H1 (cell line): Measurements from ENCODE around the gene VPS13D. TPM values are rescaled to one million over a fixed set of nuclear protein-coding genes. Genes with fewer than 3 reads are reported as not detected.

Source experiments
- CTCF ChIA-PET: fragments of 300-600 bp; sonication (Branson Sonifier 250); formaldehyde crosslinking; loops from one replicate; lab custom pipeline; 2021; ENCODE audit not compliant: partially characterized antibody; lab: Charles Lee
- POLR2A ChIA-PET: fragments of 300-600 bp; sonication (Branson Sonifier 250); formaldehyde crosslinking; loops from one replicate; lab custom pipeline; 2021; ENCODE audit warnings: inconsistent platforms; ENCODE audit not compliant: partially characterized antibody; lab: Charles Lee
- DNase-seq, 2 experiments: peaks; one replicate each; pipeline versions ENCODE4 v3.0.0 to v3.0.0-alpha.2; 2010 to 2022; ENCODE audit warnings: low spot score in 2 of 2, low read depth in 1 of 2, mixed read lengths in 1 of 2
- FAIRE-seq: peaks from 2 replicates; lab custom pipeline; 2011; peaks lifted over from hg19 to GRCh38; lab: Jason Lieb, UNC
- H2AFZ ChIP-seq: 2 replicates; pipeline ENCODE4 v1.8.1; 2012; ENCODE audit warnings: low read length, inconsistent platforms
- H2AK5ac ChIP-seq: 2 replicates; pipeline ENCODE4 v1.6.1; 2013; ENCODE audit warnings: low read depth, low read length
- H2BK120ac ChIP-seq: replicated peaks from 2 replicates; pipeline ENCODE3; 2013; ENCODE audit warnings: low read depth, low read length, inconsistent platforms
- H2BK12ac ChIP-seq: 2 replicates; pipeline ENCODE4 v1.6.1; 2013; ENCODE audit warnings: low read depth, low read length
- H2BK15ac ChIP-seq: 2 replicates; pipeline ENCODE4 v1.6.1; 2013; ENCODE audit warnings: low read length
- H2BK20ac ChIP-seq: 2 replicates; pipeline ENCODE4 v1.6.1; 2013; ENCODE audit warnings: low read length
- H2BK5ac ChIP-seq: 2 replicates; pipeline ENCODE4 v1.6.1; 2013; ENCODE audit warnings: low read depth, low read length
- H3K14ac ChIP-seq: 2 replicates; pipeline ENCODE4 v1.6.1; 2013; ENCODE audit warnings: inconsistent platforms; ENCODE audit not compliant: insufficient read length
- H3K18ac ChIP-seq: 2 replicates; pipeline ENCODE4 v1.6.1; 2013; ENCODE audit warnings: low read length; ENCODE audit errors: extremely low read depth
- H3K23ac ChIP-seq: 2 replicates; pipeline ENCODE4 v1.6.1; 2013; ENCODE audit warnings: inconsistent platforms; ENCODE audit not compliant: insufficient read length
- H3K23me2 ChIP-seq: 2 replicates; pipeline ENCODE4 v1.6.1; 2013; ENCODE audit warnings: low read depth, low read length
- H3K27ac ChIP-seq: 2 replicates; pipeline ENCODE4 v1.6.1; 2011; ENCODE audit warnings: low read depth, low read length, inconsistent platforms
- H3K27me3 ChIP-seq, 4 experiments: replicated peaks in 1 of 4; 1 replicate in 1 of 4; 2 replicates in 3 of 4; pipeline versions ENCODE4 v1.6.1 to v1.8.1; 2011 to 2013; ENCODE audit warnings: low read length in 3 of 4, mild to moderate bottlenecking in 3 of 4, inconsistent platforms in 2 of 4, mixed read lengths in 2 of 4, moderate library complexity in 1 of 4; ENCODE audit not compliant: control insufficient read depth in 3 of 4, insufficient read depth in 3 of 4; ENCODE audit errors: extremely low read depth in 1 of 4
- H3K36me3 ChIP-seq, 4 experiments: 2 replicates each; pipeline versions ENCODE4 v1.6.1 to v1.8.1; 2011 to 2013; ENCODE audit warnings: mild to moderate bottlenecking in 4 of 4, low read length in 3 of 4, moderate library complexity in 2 of 4, control low read depth in 1 of 4, inconsistent platforms in 1 of 4; ENCODE audit not compliant: insufficient read depth in 4 of 4, control insufficient read depth in 2 of 4
- H3K4ac ChIP-seq: replicated peaks from 2 replicates; pipeline ENCODE3; 2013; ENCODE audit warnings: low read length, low read depth, mixed read lengths, inconsistent platforms; ENCODE audit not compliant: insufficient read length
- H3K4me1 ChIP-seq, 4 experiments: replicated peaks in 1 of 4; 1 replicate in 1 of 4; 2 replicates in 3 of 4; pipeline versions ENCODE4 v1.6.1 to v1.8.1; 2011 to 2013; ENCODE audit warnings: low read length in 3 of 4, inconsistent platforms in 2 of 4, mixed read lengths in 1 of 4; ENCODE audit not compliant: insufficient read depth in 4 of 4, control insufficient read depth in 3 of 4
- H3K4me2 ChIP-seq, 2 experiments: 2 replicates each; pipeline versions ENCODE4 v1.6.1 to v1.8.1; 2011 to 2013; ENCODE audit warnings: low read depth in 2 of 2, low read length in 2 of 2, control low read depth in 1 of 2, inconsistent platforms in 1 of 2, mild to moderate bottlenecking in 1 of 2; ENCODE audit not compliant: insufficient read depth in 1 of 2
- H3K4me3 ChIP-seq, 4 experiments: fragments of 200-600, 300-600 bp in 1 of 4; sonication (generic), shearing (Covaris generic), sonication (Bioruptor Twin) in 1 of 4; 2 replicates each; pipeline versions ENCODE4 v1.5.1 to v1.8.1; 2011 to 2016; ENCODE audit warnings: low read length in 4 of 4, low read depth in 3 of 4, control low read depth in 2 of 4, inconsistent platforms in 2 of 4, mild to moderate bottlenecking in 2 of 4, mixed read lengths in 1 of 4, moderate library complexity in 1 of 4; ENCODE audit not compliant: insufficient read depth in 2 of 4; ENCODE audit errors: extremely low read depth in 1 of 4
- H3K56ac ChIP-seq: replicated peaks from 2 replicates; pipeline ENCODE3; 2013; ENCODE audit warnings: low read depth, mild to moderate bottlenecking, mixed read lengths, low read length, inconsistent platforms; ENCODE audit not compliant: insufficient read length
- H3K79me1 ChIP-seq: 2 replicates; pipeline ENCODE4 v1.6.1; 2013; ENCODE audit warnings: low read depth, low read length, control low read depth
- H3K79me2 ChIP-seq, 2 experiments: 2 replicates each; pipeline versions ENCODE4 v1.6.1 to v1.8.1; 2012 to 2013; ENCODE audit warnings: low read length in 2 of 2, mild to moderate bottlenecking in 2 of 2, inconsistent platforms in 1 of 2; ENCODE audit not compliant: insufficient read depth in 2 of 2, control insufficient read depth in 1 of 2
- H3K9ac ChIP-seq, 4 experiments: replicated peaks in 1 of 4; 1 replicate in 1 of 4; 2 replicates in 3 of 4; pipeline versions ENCODE4 v1.6.1 to v1.8.1; 2011 to 2013; ENCODE audit warnings: low read depth in 3 of 4, low read length in 3 of 4, control low read depth in 2 of 4, mild to moderate bottlenecking in 2 of 4, moderate library complexity in 2 of 4, inconsistent platforms in 1 of 4; ENCODE audit errors: extremely low read depth in 1 of 4
- H3K9me3 ChIP-seq, 2 experiments: 2 replicates each; pipeline versions ENCODE4 v1.6.1 to v1.8.1; 2012 to 2013; ENCODE audit warnings: mild to moderate bottlenecking in 2 of 2, moderate library complexity in 2 of 2, control low read depth in 1 of 2, inconsistent platforms in 1 of 2, low read depth in 1 of 2, low read length in 1 of 2, mixed read lengths in 1 of 2; ENCODE audit not compliant: insufficient read depth in 2 of 2
- H4K20me1 ChIP-seq, 2 experiments: replicated peaks in 1 of 2; 2 replicates each; pipeline versions ENCODE3 to v1.8.1; 2011 to 2013; ENCODE audit warnings: inconsistent platforms in 2 of 2, low read length in 2 of 2, mild to moderate bottlenecking in 1 of 2; ENCODE audit not compliant: insufficient read depth in 2 of 2, control insufficient read depth in 1 of 2
- H4K5ac ChIP-seq: 2 replicates; pipeline ENCODE4 v1.6.1; 2013; ENCODE audit warnings: low read length, low read depth, mixed read lengths, inconsistent platforms; ENCODE audit not compliant: insufficient read length
- H4K8ac ChIP-seq: 2 replicates; pipeline ENCODE4 v1.8.0; 2013; ENCODE audit warnings: mild to moderate bottlenecking, moderate library complexity, low read length, inconsistent platforms; ENCODE audit not compliant: insufficient read depth; ENCODE audit errors: extremely low read depth
- H4K91ac ChIP-seq: replicated peaks from 2 replicates; pipeline ENCODE3; 2013; ENCODE audit warnings: low read length, mixed read lengths, inconsistent platforms; ENCODE audit not compliant: insufficient read length
- KDM1A ChIP-seq: fragments of 200-600, 300-600 bp; sonication (generic); IDR thresholded peaks from 2 replicates; pipeline ENCODE4 v1.7.1; 2016; ENCODE audit warnings: mild to moderate bottlenecking, low read length, borderline replicate concordance
- SIN3A ChIP-seq, 2 experiments: IDR thresholded peaks in 1 of 2; conservative IDR thresholded peaks in 1 of 2; 2 replicates each; pipeline ENCODE4 v1.6.1; 2011 to 2012; ENCODE audit warnings: low read length in 2 of 2, improper control_type of control experiment in 1 of 2, low read depth in 1 of 2, mild to moderate bottlenecking in 1 of 2
- SIRT6 ChIP-seq: IDR thresholded peaks from one replicate; pipeline ENCODE4 v1.7.1; 2012; ENCODE audit warnings: low read length, inconsistent platforms
- SIX5 ChIP-seq: IDR thresholded peaks from 2 replicates; pipeline ENCODE4 v1.6.1; 2011; ENCODE audit warnings: mild to moderate bottlenecking, low read depth, low read length
- WGBS, 2 experiments: shearing (Covaris generic) in 1 of 2; methylation state at CpG; one replicate each; pipeline versions ENCODE4 v1.1.6 to v1.1.7; 2013 to 2015; ENCODE audit warnings: low lambda C conversion rate in 2 of 2, mixed read lengths in 2 of 2, inconsistent platforms in 1 of 2, low coverage in 1 of 2, missing lambda C conversion rate in 1 of 2; ENCODE audit not compliant: insufficient replicate concordance in 2 of 2, insufficient coverage in 1 of 2, insufficient read length in 1 of 2; ENCODE audit errors: extremely low coverage in 1 of 2, missing lambda C conversion rate in 1 of 2; 5-methylcytosine and 5-hydroxymethylcytosine counted together
- polyA plus RNA-seq, 7 experiments: library from polyadenylated mRNA; depleted of rRNA in 3 of 7; stranded (reverse) in 5 of 7; unstranded in 2 of 7; fragments of >200 nt in 5 of 7; fragments of 200-250 nt in 2 of 7; gene quantifications; 1 replicate in 5 of 7; 2 replicates in 1 of 7; 4 replicates in 1 of 7; pipeline versions ENCODE4 v1.2.1 to v1.2.3, GENCODE V29; 2011 to 2013; ENCODE audit warnings: missing spikeins in 2 of 7, mixed read lengths in 2 of 7
- total RNA-seq: library from RNA; stranded (reverse); fragmentation: NEBNext Ultra II Directional; extraction: Animal tissue kit (Norgen Biotek cat#: 25700); gene quantifications from 2 replicates; pipeline ENCODE4 v1.2.1, GENCODE V29; 2021
- TF ChIP-seq, protein P1 (sequence below), 3 experiments: IDR thresholded peaks; 1 replicate in 2 of 3; 2 replicates in 1 of 3; pipeline versions ENCODE4 v1.5.1 to v1.6.1; 2011; ENCODE audit warnings: low read length in 3 of 3, mild to moderate bottlenecking in 3 of 3, inconsistent platforms in 2 of 3, low read depth in 1 of 3, moderate library complexity in 1 of 3; ENCODE audit not compliant: insufficient read depth in 1 of 3; ENCODE audit errors: control extremely low read depth in 1 of 3
- TF ChIP-seq, protein P2 (sequence below): IDR thresholded peaks from 2 replicates; pipeline ENCODE4 v1.6.1; 2011; ENCODE audit warnings: low read length, improper control_type of control experiment

VPS13D gene
- total and polyA plus RNA-seq, 2 of the 8 experiments (the other 6 are each of a cell fraction or from before 2014, with no cell fraction given): 10.9 to 31.2 TPM

DNA sequence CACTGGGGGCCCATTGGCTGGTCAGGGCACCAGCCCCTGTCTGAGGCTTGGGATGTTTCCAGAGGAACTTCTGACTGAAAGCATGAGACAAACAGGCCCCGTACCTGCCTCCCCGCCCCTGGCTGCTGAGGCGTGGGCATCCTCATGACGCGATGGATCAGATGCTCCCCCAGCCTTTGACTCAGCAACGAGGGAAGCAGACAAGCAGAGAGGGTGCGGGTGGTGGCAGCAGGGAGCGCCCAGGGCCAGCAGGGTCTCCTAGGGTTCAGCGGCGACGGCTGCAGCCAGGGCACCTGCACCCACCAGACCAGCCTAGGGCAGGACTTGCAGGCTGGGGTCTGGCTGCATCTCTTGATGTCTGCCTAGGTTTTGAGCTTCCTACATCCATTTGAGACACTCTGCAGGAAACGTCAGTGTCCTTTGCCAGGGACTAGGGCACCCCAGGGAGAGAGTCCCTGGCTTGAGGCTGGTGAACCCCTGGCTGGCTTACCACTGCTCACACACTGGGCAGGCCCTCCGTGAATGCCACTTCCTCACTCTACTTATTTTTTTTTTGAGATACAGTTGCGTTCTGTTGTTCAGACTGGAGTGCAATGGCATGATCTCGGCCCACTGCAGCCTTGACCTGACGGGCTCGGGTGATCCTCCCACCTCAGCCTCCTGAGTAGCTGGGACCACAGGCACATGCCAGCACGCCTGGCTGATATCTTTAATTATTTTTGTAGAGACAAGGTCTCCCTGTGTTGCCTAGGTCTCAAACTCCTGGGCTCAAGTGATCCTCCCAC, 324.9 kb downstream of the VPS13D start:
- Histone ChIP-seq H3K9me3 (peaks cover 3 to 10% of the 10 kb centered on the region in 2 experiments; a peak in 3 of 4 replicates), H3K56ac (no peak overlapping the region), H3K23me2 (no peaks in the 10 kb centered on the region), H4K5ac (no peak overlapping the region), H2BK15ac (no peak overlapping the region), H3K27me3 (no peaks in the 10 kb centered on the region), H3K14ac (no peak overlapping the region), H4K91ac (no peak overlapping the region), H3K4me1 (peaks cover 0 to 5% (median 3%) of the 10 kb centered on the region in 4 experiments; a peak in 4 of 7 replicates), H3K27ac (no peak overlapping the region), H3K4me2 (no peak overlapping the region), H3K18ac (no peak overlapping the region), H2AFZ (no peak overlapping the region), H3K79me1 (no peaks in the 10 kb centered on the region), H3K9ac (no peak overlapping the region), H3K23ac (no peak overlapping the region), H3K4me3 (no peak overlapping the region), H2AK5ac (no peak overlapping the region; the same call in 1 of the 2 replicates), H3K79me2 (no peaks in the 10 kb centered on the region), H4K8ac (no peak overlapping the region; the same call in 1 of the 2 replicates), H4K20me1 (no peaks in the 10 kb centered on the region), H2BK12ac (0 out of 2 replicates have a peak overlapping the region, but pooled peaks have one; percentile 50), H2BK120ac (no peak overlapping the region), H2BK20ac (no peak overlapping the region), H3K4ac (no peak overlapping the region), H3K36me3 (no peaks in the 10 kb centered on the region), H2BK5ac (no peak overlapping the region)
- POLR2A ChIA-PET: interaction anchor here (0.6 kb wide), 1 partner anchor 10 kb away, joined by 5 read pairs; no protein-coding TSS in a partner anchor
- FAIRE-seq (no peak), DNase-seq (no peak)
- WGBS, 2 experiments: 91% methylated on average over 18 of the region's 18 CpGs; no CpG with 5 or more reads in 1 of the 2 experiments
- TF ChIP-seq KDM1A (no peak), SIN3A (conservative IDR thresholded peaks at IDR 0.05 in 1 of 2, IDR thresholded peaks at IDR 0.05 in 1 of 2; ENCODE audit: low read depth in 1 of 2, low read length in 2 of 2) (no peak), SIRT6 (no peak), SIX5 (no peak)
- TF ChIP-seq, protein P1, sequence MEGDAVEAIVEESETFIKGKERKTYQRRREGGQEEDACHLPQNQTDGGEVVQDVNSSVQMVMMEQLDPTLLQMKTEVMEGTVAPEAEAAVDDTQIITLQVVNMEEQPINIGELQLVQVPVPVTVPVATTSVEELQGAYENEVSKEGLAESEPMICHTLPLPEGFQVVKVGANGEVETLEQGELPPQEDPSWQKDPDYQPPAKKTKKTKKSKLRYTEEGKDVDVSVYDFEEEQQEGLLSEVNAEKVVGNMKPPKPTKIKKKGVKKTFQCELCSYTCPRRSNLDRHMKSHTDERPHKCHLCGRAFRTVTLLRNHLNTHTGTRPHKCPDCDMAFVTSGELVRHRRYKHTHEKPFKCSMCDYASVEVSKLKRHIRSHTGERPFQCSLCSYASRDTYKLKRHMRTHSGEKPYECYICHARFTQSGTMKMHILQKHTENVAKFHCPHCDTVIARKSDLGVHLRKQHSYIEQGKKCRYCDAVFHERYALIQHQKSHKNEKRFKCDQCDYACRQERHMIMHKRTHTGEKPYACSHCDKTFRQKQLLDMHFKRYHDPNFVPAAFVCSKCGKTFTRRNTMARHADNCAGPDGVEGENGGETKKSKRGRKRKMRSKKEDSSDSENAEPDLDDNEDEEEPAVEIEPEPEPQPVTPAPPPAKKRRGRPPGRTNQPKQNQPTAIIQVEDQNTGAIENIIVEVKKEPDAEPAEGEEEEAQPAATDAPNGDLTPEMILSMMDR (IDR thresholded peaks at IDR 0.05; ENCODE audit: control extremely low read depth in 1 of 3, insufficient read depth in 1 of 3, low read depth in 1 of 3, low read length in 3 of 3): no peak
- TF ChIP-seq, protein P2, sequence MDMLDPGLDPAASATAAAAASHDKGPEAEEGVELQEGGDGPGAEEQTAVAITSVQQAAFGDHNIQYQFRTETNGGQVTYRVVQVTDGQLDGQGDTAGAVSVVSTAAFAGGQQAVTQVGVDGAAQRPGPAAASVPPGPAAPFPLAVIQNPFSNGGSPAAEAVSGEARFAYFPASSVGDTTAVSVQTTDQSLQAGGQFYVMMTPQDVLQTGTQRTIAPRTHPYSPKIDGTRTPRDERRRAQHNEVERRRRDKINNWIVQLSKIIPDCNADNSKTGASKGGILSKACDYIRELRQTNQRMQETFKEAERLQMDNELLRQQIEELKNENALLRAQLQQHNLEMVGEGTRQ: no peak
- CTCF ChIA-PET: interaction anchor here (0.5 to 1.5 kb wide), 2 partner anchors 63 to 65 kb away, joined by 3 read pairs; partner anchors contain the start of gene DHRS3
